GM12864 (cell line): ENCODE data around the gene ZNF497.
"Not testable (repeated sequence)": the region's sequence is repeated elsewhere in the genome, so short reads cannot be mapped to it uniquely, and the experiment has no call there.

Experiments
- DNase-seq: peaks from one replicate; pipeline ENCODE4 v3.0.0-alpha.2; 2011; ENCODE audit warnings: low read depth
- H3K4me3 ChIP-seq: 2 replicates; pipeline ENCODE4 v1.5.1; 2011; ENCODE audit warnings: mild to moderate bottlenecking, low read depth, low read length, control low read depth
- TF ChIP-seq, protein P1 (sequence below): IDR thresholded peaks from 2 replicates; pipeline ENCODE4 v1.5.1; 2011; ENCODE audit warnings: low read depth, mild to moderate bottlenecking, moderate library complexity, low read length, control low read depth, inconsistent platforms; ENCODE audit errors: missing control alignments

Gene ZNF497

DNA sequence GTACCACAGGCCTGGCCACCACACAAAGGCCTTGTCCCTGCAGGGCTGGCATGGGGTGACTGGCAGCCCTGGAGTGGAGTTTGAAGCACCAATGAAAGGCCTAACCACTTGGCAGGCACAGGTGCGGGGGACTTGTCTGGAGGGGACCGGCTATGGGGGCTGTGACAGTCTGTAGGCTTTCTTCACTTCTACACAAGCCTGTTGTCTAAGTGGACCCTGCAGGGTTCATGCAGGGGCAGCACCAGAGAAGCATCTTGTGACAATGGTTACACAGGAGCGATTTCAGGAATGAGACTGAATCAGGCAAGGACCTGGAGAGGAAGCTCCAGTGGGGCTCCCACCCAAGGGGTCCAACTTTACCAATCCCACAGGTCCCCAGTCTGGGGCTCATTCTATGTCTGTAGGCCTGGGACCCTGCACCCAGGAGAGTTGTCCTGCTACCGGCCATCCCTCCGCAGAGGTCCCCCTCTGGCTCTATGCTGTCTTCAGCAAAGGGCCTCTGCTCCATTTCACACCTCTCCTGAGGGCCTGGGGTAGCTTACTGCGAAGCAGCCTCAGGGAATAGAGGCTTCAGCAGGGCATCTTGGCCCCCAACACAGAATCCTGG, 20.5 kb upstream of the ZNF497 start:
- H3K4me3 ChIP-seq, result no peak overlapping the region
- TF ChIP-seq, protein P1, sequence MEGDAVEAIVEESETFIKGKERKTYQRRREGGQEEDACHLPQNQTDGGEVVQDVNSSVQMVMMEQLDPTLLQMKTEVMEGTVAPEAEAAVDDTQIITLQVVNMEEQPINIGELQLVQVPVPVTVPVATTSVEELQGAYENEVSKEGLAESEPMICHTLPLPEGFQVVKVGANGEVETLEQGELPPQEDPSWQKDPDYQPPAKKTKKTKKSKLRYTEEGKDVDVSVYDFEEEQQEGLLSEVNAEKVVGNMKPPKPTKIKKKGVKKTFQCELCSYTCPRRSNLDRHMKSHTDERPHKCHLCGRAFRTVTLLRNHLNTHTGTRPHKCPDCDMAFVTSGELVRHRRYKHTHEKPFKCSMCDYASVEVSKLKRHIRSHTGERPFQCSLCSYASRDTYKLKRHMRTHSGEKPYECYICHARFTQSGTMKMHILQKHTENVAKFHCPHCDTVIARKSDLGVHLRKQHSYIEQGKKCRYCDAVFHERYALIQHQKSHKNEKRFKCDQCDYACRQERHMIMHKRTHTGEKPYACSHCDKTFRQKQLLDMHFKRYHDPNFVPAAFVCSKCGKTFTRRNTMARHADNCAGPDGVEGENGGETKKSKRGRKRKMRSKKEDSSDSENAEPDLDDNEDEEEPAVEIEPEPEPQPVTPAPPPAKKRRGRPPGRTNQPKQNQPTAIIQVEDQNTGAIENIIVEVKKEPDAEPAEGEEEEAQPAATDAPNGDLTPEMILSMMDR, result no peak
- no peak for DNase-seq

DNA sequence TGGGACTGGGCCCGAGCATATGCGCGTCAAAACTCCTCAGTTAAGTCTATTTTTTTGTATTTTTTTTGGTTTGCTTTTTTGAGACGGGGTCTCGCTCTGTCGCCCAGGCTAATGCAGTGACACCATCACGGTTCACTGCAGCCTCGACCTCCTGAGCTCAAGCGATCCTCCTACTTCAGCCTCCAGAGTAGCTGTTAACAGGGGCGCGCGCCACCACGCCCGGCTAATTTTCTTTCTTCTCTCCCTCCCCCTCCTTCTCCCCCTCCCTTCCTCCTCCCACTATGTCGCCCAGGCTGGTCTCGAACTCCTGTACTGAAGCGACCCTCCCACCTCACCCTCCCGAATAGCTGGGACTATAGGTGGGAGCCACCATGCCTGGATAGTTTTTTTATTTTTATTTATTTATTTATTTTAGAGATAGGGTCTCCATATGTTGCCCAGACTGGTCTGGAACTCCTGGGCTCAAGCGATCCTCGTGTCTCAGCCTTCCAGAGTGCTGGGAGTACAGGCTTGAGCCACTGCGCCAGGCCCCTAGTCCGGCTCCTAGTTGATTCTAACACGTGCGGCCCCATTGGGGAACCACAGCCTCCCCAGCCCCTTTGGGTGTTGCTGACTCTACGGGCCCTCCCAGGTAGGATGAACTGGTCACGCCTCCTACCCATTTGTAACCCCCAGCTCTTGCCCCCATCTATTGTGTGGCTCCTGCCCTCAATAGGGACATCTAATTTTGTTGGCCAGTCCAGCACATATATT, 19.1 kb upstream of the ZNF497 start:
- no peak for DNase-seq
- TF ChIP-seq, protein P1, result no peak

DNA sequence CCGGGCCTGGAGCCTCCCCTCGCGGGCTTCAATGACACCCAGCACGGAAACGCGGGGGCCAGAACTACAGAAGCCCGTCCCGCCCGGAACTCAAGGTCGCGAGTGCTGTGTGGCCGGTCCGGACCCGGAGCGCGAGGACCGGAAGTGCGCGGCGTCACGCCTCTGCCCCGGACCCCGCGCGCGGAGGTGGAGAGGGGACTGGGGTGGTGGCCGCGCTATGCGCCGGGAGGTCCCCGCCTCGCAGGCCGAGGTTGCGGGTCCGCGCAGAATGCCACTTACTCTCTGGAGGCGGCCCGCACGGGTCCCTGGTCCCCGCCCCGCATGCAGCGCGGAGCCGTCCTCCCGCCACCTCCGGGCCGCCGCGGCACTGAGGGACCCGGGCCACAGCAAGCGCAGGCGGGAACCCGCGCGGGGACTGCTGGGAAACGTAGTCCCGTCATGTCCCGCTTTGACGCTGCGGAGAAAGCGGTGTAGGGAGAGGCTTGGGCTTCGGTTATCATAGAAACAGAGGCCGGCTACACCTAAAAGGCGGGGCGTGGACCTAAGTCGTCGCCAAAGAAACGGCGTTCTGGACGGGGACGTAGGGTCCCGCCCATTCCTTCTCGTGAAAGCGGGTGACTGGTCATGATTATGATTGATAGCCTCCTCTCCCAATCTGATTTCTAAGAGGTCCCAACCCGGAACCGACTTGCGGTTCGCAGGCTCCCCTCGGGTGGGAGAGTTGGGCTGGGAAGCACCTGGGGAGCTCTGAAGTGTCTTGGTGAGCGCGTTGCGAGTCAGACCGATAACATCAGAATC, 18.3 kb upstream of the ZNF497 start, which contains the start of gene ZNF837:
Gene ZNF837, minus strand, starts transcription at position 369 of the 798 bp plus-strand sequence. CDS start 11,698 bp downstream, outside the sequence.
- peak; percentile 100 for DNase-seq
- TF ChIP-seq, protein P1, result no peak
- peak within 1 kb of the TSS; percentile 74 for H3K4me3 ChIP-seq

More for the DNA sequence above, 19.1 kb upstream of the ZNF497 start:
- peak overlapping the region; percentile 74 for H3K4me3 ChIP-seq

DNA sequence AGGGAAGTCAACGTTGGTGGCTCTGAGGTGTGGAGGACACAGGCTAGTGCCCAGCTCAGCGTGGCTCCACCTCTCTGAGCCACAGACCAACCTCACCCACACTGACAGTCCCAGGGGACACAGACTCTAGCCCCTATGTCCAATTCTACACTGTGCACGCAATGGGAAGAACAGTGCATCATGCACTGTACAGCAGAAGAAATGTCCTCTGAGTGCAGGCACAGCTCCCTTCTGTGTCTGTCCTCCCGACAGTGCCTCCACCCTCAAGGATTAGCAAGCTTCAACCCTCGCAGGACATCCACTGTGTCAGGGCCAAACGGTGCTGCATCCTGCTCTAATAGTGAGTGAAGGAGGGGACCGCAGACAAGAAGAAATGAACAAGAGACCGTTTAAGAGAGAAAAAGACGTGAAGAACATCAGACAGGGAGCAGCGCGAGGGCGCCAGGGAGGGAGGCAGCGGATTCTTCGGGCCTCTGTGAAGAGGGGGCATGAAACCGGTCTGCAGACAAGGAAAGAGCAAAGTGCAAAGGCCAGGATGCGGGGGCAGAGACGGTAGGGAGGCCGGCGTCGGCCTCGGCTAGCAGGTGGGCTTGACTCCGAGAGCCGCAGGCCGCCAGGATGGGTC, 17.6 kb upstream of the ZNF497 start:
- no peak for DNase-seq
- H3K4me3 ChIP-seq, result peak overlapping the region; percentile 74
- TF ChIP-seq, protein P1, result no peak

DNA sequence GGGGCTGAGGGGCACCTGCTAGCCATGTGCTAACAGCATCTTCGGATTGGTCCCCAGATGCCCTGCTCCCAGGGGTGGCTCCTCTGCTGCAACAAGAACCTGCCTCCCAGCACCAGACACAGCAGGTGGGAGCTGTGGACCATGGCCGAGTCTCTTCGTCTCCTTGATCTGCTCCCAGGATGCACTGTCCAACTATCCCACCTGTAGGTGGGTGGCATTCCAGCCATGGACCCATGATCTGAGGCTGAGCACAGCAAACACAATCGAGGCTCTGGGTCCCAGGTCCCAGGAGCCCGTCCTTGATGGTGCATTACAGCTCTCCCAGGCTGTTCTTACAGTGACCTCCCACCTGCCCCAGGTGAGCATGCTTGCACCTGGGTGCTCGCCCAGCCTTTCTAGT, 16.7 kb upstream of the ZNF497 start:
- DNase-seq, result no peak
- TF ChIP-seq, protein P1, result no peak
- H3K4me3 ChIP-seq, result no peak overlapping the region

DNA sequence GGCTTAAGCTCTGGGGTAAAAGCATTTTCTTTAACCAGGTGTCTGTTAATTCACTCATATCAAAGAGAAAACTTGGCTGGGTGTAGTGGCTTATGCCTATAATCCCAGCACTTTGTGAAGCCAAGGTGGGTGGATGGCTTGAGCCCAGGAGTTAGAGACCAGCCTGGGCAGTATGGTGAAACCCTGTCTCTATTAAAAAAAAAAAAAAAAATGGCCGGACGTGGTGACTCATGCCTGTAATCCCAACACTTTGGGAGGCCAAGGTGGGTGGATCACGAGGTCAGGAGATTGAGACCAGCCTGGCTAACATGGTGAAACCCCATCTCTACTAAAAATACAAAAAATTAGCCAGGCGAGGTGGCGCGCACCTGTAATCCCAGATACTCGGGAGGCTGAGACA, 14.2 kb upstream of the ZNF497 start:
- not testable (repeated sequence) for H3K4me3 ChIP-seq, DNase-seq

DNA sequence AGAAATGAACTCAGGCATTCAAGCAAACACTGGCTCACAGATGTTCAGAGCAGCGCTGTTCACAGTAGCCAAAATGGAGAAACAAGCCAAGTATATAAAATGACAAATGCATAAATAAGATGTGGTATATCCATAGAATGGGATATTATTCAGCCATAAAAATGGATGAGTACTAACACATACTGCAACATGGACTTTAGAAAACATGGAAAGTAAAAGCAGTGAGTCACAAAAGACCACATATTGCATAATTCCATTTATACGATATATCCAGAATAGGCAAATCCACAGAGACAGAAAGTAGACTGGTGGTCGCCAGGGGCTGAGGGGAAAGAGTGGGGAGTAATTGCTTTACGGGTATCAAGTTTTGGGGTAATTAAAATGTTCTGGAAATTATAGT, 11.6 kb upstream of the ZNF497 start:
- no peak for DNase-seq
- TF ChIP-seq, protein P1, result no peak
- H3K4me3 ChIP-seq, result no peak overlapping the region
